ENCODE data around the gene SLF2.

DNA sequence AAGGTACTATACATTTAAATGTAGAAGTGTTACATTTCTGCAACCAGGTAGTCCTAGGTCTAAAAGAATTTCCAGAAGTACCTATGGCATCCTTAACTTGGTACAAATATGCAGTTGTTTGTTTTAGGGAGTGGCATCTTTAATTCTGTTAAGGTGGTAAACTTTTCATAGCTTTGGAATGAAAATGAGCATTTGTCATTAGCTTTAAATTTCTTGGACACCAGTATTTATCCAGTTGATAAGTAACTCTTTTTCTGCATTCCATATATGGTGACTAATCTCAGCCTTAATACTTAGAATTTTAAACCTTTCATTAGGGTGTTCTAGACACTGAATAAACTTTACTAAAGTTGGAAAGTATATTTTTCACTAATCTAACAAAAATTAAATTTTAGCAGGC, 10.8 kb downstream of the SLF2 start:
- TF ChIP-seq, protein P1, sequence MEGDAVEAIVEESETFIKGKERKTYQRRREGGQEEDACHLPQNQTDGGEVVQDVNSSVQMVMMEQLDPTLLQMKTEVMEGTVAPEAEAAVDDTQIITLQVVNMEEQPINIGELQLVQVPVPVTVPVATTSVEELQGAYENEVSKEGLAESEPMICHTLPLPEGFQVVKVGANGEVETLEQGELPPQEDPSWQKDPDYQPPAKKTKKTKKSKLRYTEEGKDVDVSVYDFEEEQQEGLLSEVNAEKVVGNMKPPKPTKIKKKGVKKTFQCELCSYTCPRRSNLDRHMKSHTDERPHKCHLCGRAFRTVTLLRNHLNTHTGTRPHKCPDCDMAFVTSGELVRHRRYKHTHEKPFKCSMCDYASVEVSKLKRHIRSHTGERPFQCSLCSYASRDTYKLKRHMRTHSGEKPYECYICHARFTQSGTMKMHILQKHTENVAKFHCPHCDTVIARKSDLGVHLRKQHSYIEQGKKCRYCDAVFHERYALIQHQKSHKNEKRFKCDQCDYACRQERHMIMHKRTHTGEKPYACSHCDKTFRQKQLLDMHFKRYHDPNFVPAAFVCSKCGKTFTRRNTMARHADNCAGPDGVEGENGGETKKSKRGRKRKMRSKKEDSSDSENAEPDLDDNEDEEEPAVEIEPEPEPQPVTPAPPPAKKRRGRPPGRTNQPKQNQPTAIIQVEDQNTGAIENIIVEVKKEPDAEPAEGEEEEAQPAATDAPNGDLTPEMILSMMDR (IDR thresholded peaks at IDR 0.05), result no peak
- TF ChIP-seq POLR2A (IDR thresholded peaks at IDR 0.05), result no peak
- no peak for TF ChIP-seq EP300 (IDR thresholded peaks at IDR 0.05)
